HG02943 (cell line): Measurements from ENCODE around the gene TNNI3.
"Not testable (repeated sequence)": the region's sequence is repeated elsewhere in the genome, so short reads cannot be mapped to it uniquely, and the experiment has no call there.

Source experiments
- ATAC-seq: cut with Tn5 transposase; IDR thresholded peaks from one replicate; pipeline ENCODE4 v1.9.1; 2021; ENCODE audit warnings: mild to moderate bottlenecking, low read depth, moderate library complexity; ENCODE audit not compliant: unreplicated experiment

TNNI3 gene

GRCh38 chr19:55116232-55116858, 41.2 kb downstream of the TNNI3 start:
- ATAC-seq = no peak

GRCh38 chr19:55115446-55116065, 42.0 kb downstream of the TNNI3 start:
- no peak for ATAC-seq

GRCh38 chr19:55114566-55115145, 42.9 kb downstream of the TNNI3 start:
- ATAC-seq = no peak

- ATAC-seq = no peak
These were observed 43.9 kb downstream of the TNNI3 start for GRCh38 chr19:55113570-55114039.

GRCh38 chr19:55112777-55113569, 44.6 kb downstream of the TNNI3 start:
- ATAC-seq = no peak

GRCh38 chr19:55112246-55112776, 45.2 kb downstream of the TNNI3 start:
- no peak for ATAC-seq

- no peak for ATAC-seq
These were observed 46.2 kb downstream of the TNNI3 start for GRCh38 chr19:55111238-55111831.

GRCh38 chr19:55109527-55110291, 47.8 kb downstream of the TNNI3 start:
- no peak for ATAC-seq

- not testable (repeated sequence) for ATAC-seq
These were observed 50.3 kb downstream of the TNNI3 start for GRCh38 chr19:55107252-55107651.

- ATAC-seq = no peak
These were observed 50.9 kb downstream of the TNNI3 start for GRCh38 chr19:55106591-55106990.

- ATAC-seq = no peak
These were observed 52.3 kb downstream of the TNNI3 start for GRCh38 chr19:55105237-55105636.

GRCh38 chr19:55103190-55103589, 54.3 kb downstream of the TNNI3 start:
- no peak for ATAC-seq
